Iris pigment epithelial cell (primary cell): ENCODE measurements around the gene CD96.
"Not testable (repeated sequence)": the region's sequence is repeated elsewhere in the genome, so short reads cannot be mapped to it uniquely, and the experiment has no call there.

Experiments used
- DNase-seq: peaks from one replicate; pipeline ENCODE4 v3.0.0-alpha.2; 2011; ENCODE audit warnings: low read depth

The CD96 gene

GRCh38 chr3:111627092-111627491 is 85.1 kb downstream of the CD96 start:
- peak; percentile 38 for DNase-seq

DNA sequence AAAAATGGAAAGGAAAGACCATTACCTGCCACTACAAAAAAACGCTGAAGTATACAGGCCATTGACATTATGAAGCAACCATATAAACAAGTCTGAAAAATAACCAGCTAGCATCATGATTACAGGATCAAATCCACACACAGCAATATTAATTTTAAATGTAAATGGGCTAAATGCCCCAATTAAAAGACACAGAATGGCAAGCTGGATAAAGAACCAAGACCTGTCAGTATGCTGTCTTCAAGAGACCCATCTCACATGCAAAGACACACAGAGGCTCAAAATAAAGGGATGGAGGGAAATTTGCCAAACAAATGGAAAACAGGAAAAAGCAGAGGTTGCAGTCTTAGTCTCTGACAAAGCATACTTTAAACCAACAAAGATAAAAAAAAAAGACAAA is 87.0 kb downstream of the CD96 start:
- DNase-seq = not testable (repeated sequence)

DNA sequence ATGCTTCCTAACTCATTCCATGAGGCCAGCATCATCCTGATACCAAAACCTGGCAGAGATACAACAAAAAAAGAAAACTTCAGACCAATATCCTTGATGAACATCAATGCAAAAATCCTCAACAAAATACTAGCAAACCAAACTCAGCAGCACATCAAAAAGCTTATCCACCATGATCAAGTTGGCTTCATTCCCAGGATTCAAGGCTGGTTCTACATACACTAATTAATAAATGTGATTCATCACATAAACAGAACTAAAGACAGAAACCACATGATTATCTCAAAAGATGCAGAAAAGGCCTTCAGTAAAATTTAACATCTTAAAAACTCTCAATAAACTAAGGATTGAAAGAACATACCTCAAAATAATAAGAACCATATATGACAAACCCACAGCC is 88.6 kb downstream of the CD96 start:
- DNase-seq = not testable (repeated sequence)

DNA sequence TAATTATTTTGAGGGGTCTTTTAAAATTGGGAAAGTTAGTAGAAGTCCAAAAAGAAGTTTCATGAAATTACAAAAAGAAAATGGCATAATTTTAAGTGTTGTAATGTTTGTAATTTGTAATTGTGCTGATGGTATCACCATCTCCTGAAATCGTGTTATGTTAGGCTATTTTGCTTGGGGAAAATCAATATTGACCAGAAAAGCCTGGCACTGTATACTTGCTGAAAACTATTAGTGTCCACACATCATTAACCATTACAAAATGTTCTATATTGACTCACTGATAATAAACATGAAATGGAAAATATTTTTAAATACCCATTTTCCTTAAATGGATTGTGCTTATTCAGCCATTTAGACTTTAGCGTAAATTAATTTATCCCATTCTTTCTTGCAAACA is 93.4 kb downstream of the CD96 start:
- no peak for DNase-seq

DNA sequence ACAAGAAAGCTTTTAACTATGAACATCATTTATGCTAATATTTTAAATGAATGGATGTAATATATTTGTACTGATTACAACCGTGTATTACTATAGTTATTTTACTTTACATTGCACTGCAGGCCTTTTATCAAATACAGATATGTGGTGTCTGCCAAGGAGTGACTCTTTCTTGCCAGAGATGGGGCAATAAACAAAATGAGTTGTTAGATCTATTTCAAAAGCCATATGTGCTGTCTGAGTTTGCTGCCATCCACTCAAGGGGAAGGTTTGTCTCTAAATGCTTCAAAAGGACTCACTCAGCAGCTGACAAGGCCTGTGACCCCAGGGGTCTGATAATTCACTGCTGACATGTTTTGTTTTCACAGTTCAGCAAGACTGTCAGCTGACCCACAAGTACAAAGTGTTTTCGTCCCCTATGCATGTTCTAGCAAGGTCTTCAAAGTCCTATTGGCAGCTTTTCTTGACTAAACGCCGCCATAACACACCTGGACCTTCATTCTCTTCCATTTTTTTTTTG is 94.4 kb downstream of the CD96 start:
- no peak for DNase-seq

GRCh38 chr3:111639316-111639715 is 97.3 kb downstream of the CD96 start:
- DNase-seq = no peak

GRCh38 chr3:111648991-111649579 is 107.1 kb downstream of the CD96 start:
- peak; percentile 60 for DNase-seq

DNA sequence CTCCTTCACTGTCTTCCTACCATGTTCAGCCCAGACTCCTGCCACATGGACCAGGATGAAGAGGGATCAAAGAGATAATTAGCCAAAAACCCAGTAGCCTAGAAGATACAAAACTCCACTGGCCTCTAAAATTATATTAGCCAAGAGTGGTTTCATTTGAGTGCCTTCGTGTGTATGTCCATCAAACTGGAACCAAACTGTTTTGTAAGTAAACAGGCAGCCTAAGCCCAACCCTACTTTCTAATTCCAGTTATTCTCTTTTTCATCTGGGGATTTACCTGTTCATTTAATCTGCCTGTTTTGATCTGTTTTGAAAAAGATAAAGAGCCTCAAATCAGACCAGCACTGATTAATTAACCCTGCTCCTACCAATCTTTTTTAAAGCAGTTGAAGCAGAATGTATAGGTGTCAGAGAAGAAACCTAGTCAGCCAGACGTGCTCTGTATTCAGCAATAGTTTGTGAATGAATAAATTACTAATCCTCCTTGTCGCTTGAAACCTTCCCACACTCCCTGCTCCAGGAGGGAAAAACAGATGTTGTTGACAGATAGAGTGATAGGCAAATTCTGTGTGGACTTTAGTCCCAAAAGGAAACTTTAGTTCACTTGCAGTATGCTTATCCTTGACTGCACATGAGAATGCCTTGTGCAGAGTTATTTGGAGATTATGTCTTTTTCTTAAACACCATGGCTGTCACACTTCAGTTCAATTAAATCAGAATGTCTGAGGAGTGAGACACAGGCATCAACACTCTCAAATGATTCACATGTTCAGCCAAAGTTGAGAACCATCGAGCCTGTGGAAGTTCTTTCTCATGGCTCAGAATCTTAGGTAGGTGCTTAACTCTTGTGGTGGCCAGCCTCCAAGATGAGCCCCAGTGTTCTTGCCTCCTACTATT is 108.6 kb downstream of the CD96 start:
- no peak for DNase-seq

DNA sequence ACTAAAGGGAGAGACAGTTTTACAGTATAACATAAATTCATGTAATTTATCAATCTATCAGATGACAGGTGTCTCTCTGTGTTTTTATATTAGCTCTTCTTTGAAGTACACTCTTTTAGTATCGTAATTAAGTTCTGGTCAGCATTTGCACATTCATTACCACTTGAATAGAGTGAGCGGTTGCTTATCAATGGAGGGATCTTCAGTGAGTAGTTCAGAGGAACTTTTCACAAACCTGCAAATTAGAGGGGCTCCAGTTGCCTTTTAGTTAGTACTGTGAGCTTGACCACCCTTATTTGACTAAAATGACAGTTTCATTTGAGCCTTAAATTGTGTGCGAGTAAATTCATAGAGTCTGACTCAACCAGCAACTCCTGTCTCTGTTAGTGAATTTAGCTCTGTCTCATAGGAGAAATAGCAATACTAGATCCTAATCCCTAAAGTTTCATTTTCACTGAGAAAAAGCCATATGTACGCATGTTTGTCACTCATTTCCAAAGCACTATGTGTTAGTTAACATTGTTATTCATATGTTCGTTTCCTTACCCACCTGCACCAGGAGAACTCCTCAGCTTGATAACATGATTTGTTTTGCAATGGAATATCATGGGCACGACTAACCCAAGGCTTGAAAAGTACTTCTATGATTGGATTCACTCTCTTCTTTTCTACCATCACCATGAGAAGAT is 110.6 kb downstream of the CD96 start:
- DNase-seq = no peak

DNA sequence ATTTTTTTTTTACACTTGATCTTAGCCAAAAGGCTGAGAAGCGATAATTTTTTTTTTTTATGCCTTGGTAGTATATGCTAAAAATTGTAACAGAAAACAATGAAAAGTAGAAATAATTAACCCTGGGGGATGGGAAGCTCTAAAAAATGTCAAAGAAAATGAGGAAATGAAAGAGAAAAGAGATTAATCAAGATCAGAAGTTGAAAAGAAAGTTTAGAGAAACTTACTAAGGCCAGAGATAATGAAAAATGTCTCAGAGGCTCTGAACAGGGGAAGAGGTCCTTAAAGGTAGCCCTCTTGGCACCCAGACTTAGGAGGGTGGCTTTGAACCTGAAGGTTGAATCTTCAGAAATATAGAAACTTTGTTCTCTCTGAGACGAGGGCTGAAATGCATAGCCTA is 111.8 kb downstream of the CD96 start:
- no peak for DNase-seq

GRCh38 chr3:111662012-111662411 is 120.0 kb downstream of the CD96 start:
- no peak for DNase-seq

- DNase-seq = no peak
Observed at GRCh38 chr3:111662907-111663306, 120.9 kb downstream of the CD96 start.

GRCh38 chr3:111666041-111666735 is 124.2 kb downstream of the CD96 start:
- DNase-seq = no peak

DNA sequence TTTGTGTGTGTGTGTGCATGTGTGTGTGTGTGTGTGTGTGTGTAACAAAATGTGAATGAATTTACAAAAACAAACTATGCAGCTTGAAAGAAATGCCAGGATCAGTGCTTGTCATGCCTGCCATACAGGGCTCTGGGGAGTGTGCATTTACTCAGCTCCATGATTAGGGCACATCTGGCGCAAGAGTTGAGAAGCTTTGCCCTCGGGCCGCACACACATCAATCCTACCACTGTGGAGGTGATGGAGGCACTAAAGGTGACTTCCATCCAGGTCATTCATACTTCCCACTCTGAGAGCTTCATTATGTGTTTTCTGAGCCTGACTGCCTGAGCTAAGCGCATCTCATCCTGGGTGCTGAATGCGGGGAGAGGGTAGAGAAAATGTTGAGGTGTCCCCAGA is 125.2 kb downstream of the CD96 start:
- DNase-seq = no peak

GRCh38 chr3:111667621-111668239 is 125.7 kb downstream of the CD96 start:
- DNase-seq = peak; percentile 82

- DNase-seq = no peak
Observed at GRCh38 chr3:111668326-111668725, 126.3 kb downstream of the CD96 start.

DNA sequence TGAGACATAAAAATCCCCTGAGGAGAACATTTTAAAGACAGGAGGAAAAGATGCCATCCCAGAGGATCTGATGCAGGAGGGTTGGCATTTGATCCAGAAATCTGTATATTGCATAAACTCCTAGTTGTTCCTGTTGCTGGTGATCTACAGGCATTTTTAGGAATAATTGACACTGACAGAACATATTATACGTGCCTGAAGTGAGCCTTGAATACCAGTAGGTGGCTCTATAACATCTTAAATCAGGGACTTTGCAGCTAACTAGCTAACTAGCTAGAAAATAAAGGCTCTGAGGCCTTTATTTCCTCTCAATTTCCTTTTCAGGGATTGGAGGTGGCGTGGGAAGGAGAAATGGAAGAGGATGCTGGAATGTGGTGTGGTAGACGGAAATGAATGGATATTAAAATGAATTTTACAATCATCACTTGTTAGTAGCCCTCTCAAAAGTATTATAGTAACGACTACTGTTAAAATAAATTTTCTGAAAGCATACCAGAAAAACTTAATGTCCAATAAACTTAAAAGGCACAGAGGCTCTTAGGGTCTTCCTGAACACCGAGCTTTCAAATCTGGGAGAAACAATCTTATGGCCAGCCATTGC is 127.0 kb downstream of the CD96 start:
- peak; percentile 70 for DNase-seq

DNA sequence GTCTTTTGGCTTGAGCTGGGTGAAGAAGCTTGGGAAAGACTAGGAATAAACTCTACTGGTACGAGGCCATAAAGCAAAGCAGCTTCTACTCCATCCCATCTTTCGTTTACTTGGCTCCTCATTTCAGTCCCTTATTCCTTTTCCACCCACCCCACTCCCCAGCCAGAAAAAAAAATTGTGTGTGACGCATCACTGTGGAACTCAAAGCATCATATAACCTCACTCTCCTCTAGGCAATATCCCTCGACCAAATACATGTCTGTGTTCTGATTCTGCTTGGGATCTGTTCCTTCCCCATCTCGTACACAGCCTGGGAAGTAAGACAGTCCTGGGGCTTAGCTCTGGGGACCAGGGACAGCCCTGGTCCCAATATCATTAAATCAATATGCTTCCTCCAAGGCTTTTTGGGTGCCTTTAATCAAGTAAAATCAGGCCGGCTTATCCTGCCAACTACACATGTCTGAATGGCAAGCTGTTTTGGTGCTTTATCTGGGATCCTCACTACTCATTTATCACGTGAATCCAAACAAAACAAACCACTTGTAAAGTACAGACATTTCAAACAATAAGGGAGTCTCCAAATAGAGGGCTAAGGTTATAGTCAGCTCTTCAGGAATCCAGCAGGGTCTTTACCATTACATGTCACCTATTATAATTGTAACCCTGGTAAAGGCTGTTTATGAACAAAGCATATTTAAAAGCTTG is 128.1 kb downstream of the CD96 start:
- peak; percentile 71 for DNase-seq

GRCh38 chr3:111672461-111672860 is 130.5 kb downstream of the CD96 start:
- DNase-seq = not testable (repeated sequence)

DNA sequence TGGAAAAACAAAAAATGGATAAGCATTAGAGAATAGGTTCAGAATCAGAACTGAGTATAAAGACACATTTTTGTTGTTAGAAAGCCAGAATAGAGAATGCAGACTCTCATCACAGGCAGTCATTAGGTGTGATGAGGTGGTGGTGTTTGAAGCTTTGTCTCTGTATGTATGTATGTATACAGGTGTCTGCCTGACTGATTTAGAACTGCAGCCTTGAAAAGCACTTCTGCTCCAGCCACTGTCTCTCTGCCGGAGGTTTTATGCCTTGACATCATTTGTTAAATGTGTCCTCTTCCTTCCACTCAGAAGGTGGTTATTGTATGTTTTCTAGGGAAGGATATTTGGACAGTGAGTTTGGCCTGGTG is 133.8 kb downstream of the CD96 start:
- no peak for DNase-seq
